ENCODE results near the gene TLN1.

TLN1 gene

GRCh38 chr9:35729101-35729500 is 2.9 kb downstream of the TLN1 start:
- DNase-seq, result no peak

- no peak for DNase-seq
These were observed 3.7 kb downstream of the TLN1 start for GRCh38 chr9:35728041-35728971.

GRCh38 chr9:35727676-35728040 is 4.3 kb downstream of the TLN1 start:
- DNase-seq, result no peak

GRCh38 chr9:35726931-35727330 is 5.1 kb downstream of the TLN1 start:
- DNase-seq, result peak in 1 of 2 experiments; percentile 26

- no peak for DNase-seq
These were observed 6.6 kb downstream of the TLN1 start for GRCh38 chr9:35725362-35725761.

- no peak for DNase-seq
These were observed 8.1 kb downstream of the TLN1 start for GRCh38 chr9:35723908-35724307.

GRCh38 chr9:35723426-35723825 is 8.6 kb downstream of the TLN1 start:
- DNase-seq, result no peak

- DNase-seq, result no peak
These were observed 12.4 kb downstream of the TLN1 start for GRCh38 chr9:35719546-35719945.

- no peak for DNase-seq
These were observed 13.1 kb downstream of the TLN1 start for GRCh38 chr9:35718721-35719511.

GRCh38 chr9:35717132-35717870 is 14.7 kb downstream of the TLN1 start:
- peak in 1 of 2 experiments; percentile 14 for DNase-seq

- DNase-seq, result no peak
These were observed 15.8 kb downstream of the TLN1 start for GRCh38 chr9:35716230-35716629.

- DNase-seq, result no peak
These were observed 17.3 kb downstream of the TLN1 start for GRCh38 chr9:35714579-35715252.

- DNase-seq, result no peak
These were observed 17.9 kb downstream of the TLN1 start for GRCh38 chr9:35714123-35714522.

GRCh38 chr9:35713578-35713977 is 18.4 kb downstream of the TLN1 start:
- DNase-seq, result no peak

- DNase-seq, result no peak
These were observed 19.1 kb downstream of the TLN1 start for GRCh38 chr9:35712762-35713400.

GRCh38 chr9:35711501-35712428 is 20.2 kb downstream of the TLN1 start:
- no peak for DNase-seq

GRCh38 chr9:35710818-35711500 is 21.0 kb downstream of the TLN1 start:
- no peak for DNase-seq

GRCh38 chr9:35708146-35708545 is 23.8 kb downstream of the TLN1 start:
- DNase-seq, result no peak

- DNase-seq, result no peak
These were observed 25.0 kb downstream of the TLN1 start for GRCh38 chr9:35706951-35707350.

- DNase-seq, result no peak
These were observed 26.1 kb downstream of the TLN1 start for GRCh38 chr9:35705836-35706430.
